Lung (tissue), 12 donors: ENCODE measurements around the gene CASZ1. TPM values are rescaled to one million over a fixed set of nuclear protein-coding genes. Genes with fewer than 3 reads are reported as not detected.
A peak's percentile ranks its signal among the peaks of the same experiment; 100 is the strongest.

Experiments used
- ATAC-seq: fragments of 200-7000 bp; cut with Tn5 transposase; one replicate; pipeline ENCODE4 v1.9.1; 2020; ENCODE audit warnings: moderate number of reproducible peaks; ENCODE audit not compliant: insufficient read depth, low FRiP score
- DNase-seq, 3 donors: peaks; one replicate each; pipeline ENCODE4 v3.0.0-alpha.2; 2013 to 2017
- H3K27ac ChIP-seq, 2 donors: one replicate each; pipeline ENCODE4 v1.5.1; 2013; ENCODE audit warnings: mild to moderate bottlenecking in 2 of 2, moderate library complexity in 2 of 2, control low read depth in 1 of 2, inconsistent platforms in 1 of 2, low read depth in 1 of 2, low read length in 1 of 2
- H3K27me3 ChIP-seq, 3 donors: one replicate each; pipeline ENCODE4 v1.5.1; 2013; ENCODE audit warnings: low read length in 2 of 3; ENCODE audit not compliant: control insufficient read depth in 3 of 3, insufficient read depth in 3 of 3
- H3K36me3 ChIP-seq, 4 donors: one replicate each; pipeline ENCODE4 v1.5.1; 2013; ENCODE audit warnings: low read length in 4 of 4, mild to moderate bottlenecking in 1 of 4, moderate library complexity in 1 of 4; ENCODE audit not compliant: control insufficient read depth in 4 of 4, insufficient read depth in 4 of 4
- H3K4me1 ChIP-seq, 5 donors: one replicate each; pipeline ENCODE4 v1.5.1; 2013; ENCODE audit warnings: low read length in 5 of 5, mild to moderate bottlenecking in 2 of 5, moderate library complexity in 1 of 5; ENCODE audit not compliant: control insufficient read depth in 5 of 5, insufficient read depth in 5 of 5
- H3K4me3 ChIP-seq: one replicate; pipeline ENCODE4 v1.5.1; 2013; ENCODE audit warnings: mild to moderate bottlenecking, control low read depth, moderate library complexity
- H3K9ac ChIP-seq, 2 donors: one replicate each; pipeline ENCODE4 v1.5.1; 2013; ENCODE audit warnings: low read length in 2 of 2, control low read depth in 1 of 2; ENCODE audit not compliant: insufficient read depth in 1 of 2
- H3K9me3 ChIP-seq, 4 donors: one replicate each; pipeline ENCODE4 v1.5.1; 2013; ENCODE audit warnings: low read length in 3 of 4, mild to moderate bottlenecking in 1 of 4, moderate library complexity in 1 of 4; ENCODE audit not compliant: control insufficient read depth in 4 of 4, insufficient read depth in 3 of 4
- WGBS, 2 donors: extraction: QIAGEN DNeasy Blood & Tissue Kit; methylation state at CpG; one replicate each; pipeline ENCODE4 v1.1.7; 2013; 5-methylcytosine and 5-hydroxymethylcytosine counted together
- polyA plus RNA-seq, 2 donors: library from polyadenylated mRNA; stranded (reverse); fragments of 200-250 nt; gene quantifications; one replicate each; pipeline ENCODE4 v1.2.1, GENCODE V29; 2013
- total RNA-seq, 2 donors: library from RNA; depleted of rRNA in 1 of 2; stranded (reverse); fragments of >200 nt in 1 of 2; gene quantifications; one replicate each; pipeline ENCODE4 v1.2.1, GENCODE V29; 2014 to 2021
- TF ChIP-seq, protein P1 (sequence below): IDR thresholded peaks from 2 replicates; pipeline ENCODE4 v1.5.1; 2012; ENCODE audit warnings: mild to moderate bottlenecking; ENCODE audit errors: control extremely low read depth, extremely low read depth
- donor health status: control.
- donor health status: control.
- donor health status: Bipolar disorder and iron deficiency.
- donor health status: healthy.
- donor health status: DM: yes; HTN: yes; CAD: no.

CASZ1 gene
- total and polyA plus RNA-seq, 4 donors: 10.3 to 69.9 (median 40.5) TPM

GRCh38 chr1:10638559-10639005, 157.9 kb downstream of the CASZ1 start:
- no peak overlapping the region for H3K4me3 ChIP-seq
- H3K9ac ChIP-seq: no peak overlapping the region
- 25 to 56% methylated on average over 38 to 57 of the region's 57 CpGs for WGBS, 2 donors
- H3K27ac ChIP-seq: no peak overlapping the region
- TF ChIP-seq, protein P1, sequence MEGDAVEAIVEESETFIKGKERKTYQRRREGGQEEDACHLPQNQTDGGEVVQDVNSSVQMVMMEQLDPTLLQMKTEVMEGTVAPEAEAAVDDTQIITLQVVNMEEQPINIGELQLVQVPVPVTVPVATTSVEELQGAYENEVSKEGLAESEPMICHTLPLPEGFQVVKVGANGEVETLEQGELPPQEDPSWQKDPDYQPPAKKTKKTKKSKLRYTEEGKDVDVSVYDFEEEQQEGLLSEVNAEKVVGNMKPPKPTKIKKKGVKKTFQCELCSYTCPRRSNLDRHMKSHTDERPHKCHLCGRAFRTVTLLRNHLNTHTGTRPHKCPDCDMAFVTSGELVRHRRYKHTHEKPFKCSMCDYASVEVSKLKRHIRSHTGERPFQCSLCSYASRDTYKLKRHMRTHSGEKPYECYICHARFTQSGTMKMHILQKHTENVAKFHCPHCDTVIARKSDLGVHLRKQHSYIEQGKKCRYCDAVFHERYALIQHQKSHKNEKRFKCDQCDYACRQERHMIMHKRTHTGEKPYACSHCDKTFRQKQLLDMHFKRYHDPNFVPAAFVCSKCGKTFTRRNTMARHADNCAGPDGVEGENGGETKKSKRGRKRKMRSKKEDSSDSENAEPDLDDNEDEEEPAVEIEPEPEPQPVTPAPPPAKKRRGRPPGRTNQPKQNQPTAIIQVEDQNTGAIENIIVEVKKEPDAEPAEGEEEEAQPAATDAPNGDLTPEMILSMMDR: no peak
- H3K27me3 ChIP-seq: peaks cover 0 to 11% (median 0%) of the 10 kb centered on the region in 3 donors
- peaks cover 0 to 7% (median 0%) of the 10 kb centered on the region in 4 donors for H3K9me3 ChIP-seq
- DNase-seq (no peak), ATAC-seq (no peak)
- H3K36me3 ChIP-seq: peaks cover 0 to 44% (median 1%) of the 10 kb centered on the region in 4 donors
- peaks cover 0 to 52% (median 12%) of the 10 kb centered on the region in 5 donors for H3K4me1 ChIP-seq

DNA sequence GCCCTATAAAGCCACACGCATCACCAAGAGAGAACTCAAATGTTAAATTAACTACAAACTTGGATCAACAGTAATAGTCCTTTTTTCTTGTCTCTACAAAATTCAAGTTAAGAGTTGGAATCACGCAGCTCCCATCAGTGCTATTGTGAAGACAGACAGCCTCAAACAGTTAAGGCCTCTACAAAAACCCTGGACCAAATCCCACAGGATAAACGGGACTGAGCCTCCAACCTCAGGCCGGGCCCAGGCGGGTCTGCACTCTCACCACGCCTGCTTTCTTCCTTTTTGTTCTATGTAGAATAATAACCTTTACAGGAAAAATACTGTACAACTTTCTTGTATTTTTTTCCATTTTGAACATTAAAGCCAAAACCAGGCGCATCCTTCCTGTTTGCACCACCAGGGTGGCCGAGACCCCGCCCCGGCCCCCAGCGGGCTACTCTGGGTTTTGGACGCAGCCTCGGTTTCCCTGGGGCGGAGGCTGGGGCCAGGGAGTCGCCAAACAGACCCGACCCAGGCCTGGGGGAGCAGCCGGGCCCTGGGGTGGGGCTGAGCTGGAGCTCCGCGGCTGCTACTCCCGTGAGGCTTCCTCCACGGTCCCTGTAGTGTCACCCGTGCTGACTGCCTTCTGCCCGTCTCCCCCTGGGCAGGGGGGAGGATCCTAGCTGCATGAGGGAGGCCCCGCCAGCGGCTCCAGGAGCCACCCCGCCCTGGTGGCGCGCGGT, 158.4 kb downstream of the CASZ1 start:
- DNase-seq (peak; percentile 33 to 62 (median 50)), ATAC-seq (no peak)
- TF ChIP-seq, protein P1: no peak
- Histone ChIP-seq H3K4me3 (no peak overlapping the region), H3K4me1 (peaks cover 0 to 57% (median 12%) of the 10 kb centered on the region in 5 donors), H3K9me3 (peaks cover 0 to 7% (median 0%) of the 10 kb centered on the region in 4 donors), H3K9ac (peak overlapping the region in 1 of 2 donors; percentile 13), H3K27me3 (peaks cover 0 to 11% (median 0%) of the 10 kb centered on the region in 3 donors), H3K36me3 (peaks cover 0 to 39% (median 1%) of the 10 kb centered on the region in 4 donors), H3K27ac (peak overlapping the region in 1 of 2 donors; percentile 12)
- 42 to 57% methylated on average over 29 of the region's 29 CpGs for WGBS, 2 donors

DNA sequence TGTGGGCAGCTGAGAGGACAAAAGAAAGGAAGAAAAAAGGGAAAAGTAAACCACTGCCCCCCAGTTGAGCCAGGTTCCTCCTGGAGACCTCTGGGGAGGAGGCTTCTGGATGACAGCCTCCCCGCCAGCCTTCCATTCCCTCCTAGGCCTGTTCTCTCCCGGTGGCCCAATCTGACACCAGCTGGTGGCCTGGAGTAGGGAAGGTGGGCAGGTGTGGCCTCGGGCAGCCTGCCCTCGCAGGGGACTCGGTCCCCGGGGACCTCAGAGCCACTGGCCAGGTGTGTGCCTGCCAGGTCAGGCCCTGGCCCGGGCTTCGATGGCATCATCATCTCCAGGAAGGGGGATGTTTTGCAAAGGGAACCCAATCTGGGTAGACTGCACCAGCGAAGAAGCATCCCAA, 159.0 kb downstream of the CASZ1 start:
- DNase-seq (no peak), ATAC-seq (no peak)
- Histone ChIP-seq H3K9me3 (peaks cover 0 to 7% (median 0%) of the 10 kb centered on the region in 4 donors), H3K4me1 (peaks cover 0 to 63% (median 10%) of the 10 kb centered on the region in 5 donors), H3K9ac (no peak overlapping the region), H3K4me3 (no peak overlapping the region), H3K27me3 (peaks cover 0 to 11% (median 0%) of the 10 kb centered on the region in 3 donors), H3K27ac (peak overlapping the region in 1 of 2 donors; percentile 33), H3K36me3 (peaks cover 0 to 33% (median 1%) of the 10 kb centered on the region in 4 donors)
- WGBS, 2 donors: 87 to 88% methylated on average over 9 of the region's 9 CpGs
- TF ChIP-seq, protein P1: no peak
